Activated gamma-delta T cell (primary cell): ENCODE results near the gene TRMT112.

Source experiments
- DNase-seq: peaks from one replicate; lab custom pipeline; 2025; lab: John Stamatoyannopoulos, UW

TRMT112 gene

GRCh38 chr11:64291752-64292459 lies 25.5 kb downstream of the TRMT112 start:
- DNase-seq: no peak

- DNase-seq: no peak
Observed at GRCh38 chr11:64291262-64291751, 26.1 kb downstream of the TRMT112 start, which contains the start of gene KCNK4. TSS of gene KCNK4 (plus strand) at chr11:64291302. CDS start at chr11:64293019, 1,717 bp downstream.

- no peak for DNase-seq
Observed at GRCh38 chr11:64290352-64291261, 26.8 kb downstream of the TRMT112 start.

- DNase-seq: no peak
Observed at GRCh38 chr11:64289002-64289564, 28.3 kb downstream of the TRMT112 start.

GRCh38 chr11:64288353-64288750 lies 29.0 kb downstream of the TRMT112 start:
- no peak for DNase-seq

GRCh38 chr11:64287676-64288352 lies 29.5 kb downstream of the TRMT112 start:
- no peak for DNase-seq

GRCh38 chr11:64286801-64287159 lies 30.6 kb downstream of the TRMT112 start:
- DNase-seq: no peak

- DNase-seq: no peak
Observed at GRCh38 chr11:64285885-64286800, 31.2 kb downstream of the TRMT112 start.

- DNase-seq: peak; percentile 84
Observed at GRCh38 chr11:64284962-64285884, 32.1 kb downstream of the TRMT112 start, which contains the start of gene GPR137. TSS of gene GPR137 (plus strand) at chr11:64285848. CDS start at chr11:64286525, 677 bp downstream.

GRCh38 chr11:64284048-64284961 lies 33.1 kb downstream of the TRMT112 start, which contains the start of gene BAD:
TSS of gene BAD (minus strand) at chr11:64284665. CDS start at chr11:64284368, 297 bp downstream.
- peak; percentile 85 for DNase-seq

- DNase-seq: no peak
Observed at GRCh38 chr11:64283092-64283491, 34.3 kb downstream of the TRMT112 start.

GRCh38 chr11:64281957-64282770 lies 35.2 kb downstream of the TRMT112 start:
- no peak for DNase-seq

- no peak for DNase-seq
Observed at GRCh38 chr11:64278576-64279190, 38.7 kb downstream of the TRMT112 start.

GRCh38 chr11:64276653-64277431 lies 40.5 kb downstream of the TRMT112 start:
- no peak for DNase-seq

- no peak for DNase-seq
Observed at GRCh38 chr11:64275841-64276240, 41.5 kb downstream of the TRMT112 start.
